ENCODE measurements around the gene APEX1.

DNA sequence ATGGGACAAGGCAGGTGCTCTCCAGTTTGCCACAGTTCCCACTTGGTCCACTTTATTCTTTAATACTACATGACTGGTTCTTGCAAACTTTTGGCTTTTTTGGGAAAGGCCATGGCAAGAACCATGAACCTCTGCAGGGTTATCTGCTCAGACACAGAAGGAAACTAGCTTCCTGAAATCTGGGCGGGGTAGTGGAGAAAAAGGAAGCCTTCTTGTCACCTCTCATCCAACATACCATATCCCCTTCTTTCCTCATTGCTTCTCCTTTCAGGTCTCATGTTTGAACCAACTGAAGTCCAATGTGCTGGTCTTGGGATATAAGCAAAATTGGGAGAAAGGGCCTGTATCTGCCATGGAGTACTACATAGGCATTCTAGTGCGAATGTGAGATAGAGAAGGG is 13.6 kb upstream of the APEX1 start:
- TF ChIP-seq, protein P1, sequence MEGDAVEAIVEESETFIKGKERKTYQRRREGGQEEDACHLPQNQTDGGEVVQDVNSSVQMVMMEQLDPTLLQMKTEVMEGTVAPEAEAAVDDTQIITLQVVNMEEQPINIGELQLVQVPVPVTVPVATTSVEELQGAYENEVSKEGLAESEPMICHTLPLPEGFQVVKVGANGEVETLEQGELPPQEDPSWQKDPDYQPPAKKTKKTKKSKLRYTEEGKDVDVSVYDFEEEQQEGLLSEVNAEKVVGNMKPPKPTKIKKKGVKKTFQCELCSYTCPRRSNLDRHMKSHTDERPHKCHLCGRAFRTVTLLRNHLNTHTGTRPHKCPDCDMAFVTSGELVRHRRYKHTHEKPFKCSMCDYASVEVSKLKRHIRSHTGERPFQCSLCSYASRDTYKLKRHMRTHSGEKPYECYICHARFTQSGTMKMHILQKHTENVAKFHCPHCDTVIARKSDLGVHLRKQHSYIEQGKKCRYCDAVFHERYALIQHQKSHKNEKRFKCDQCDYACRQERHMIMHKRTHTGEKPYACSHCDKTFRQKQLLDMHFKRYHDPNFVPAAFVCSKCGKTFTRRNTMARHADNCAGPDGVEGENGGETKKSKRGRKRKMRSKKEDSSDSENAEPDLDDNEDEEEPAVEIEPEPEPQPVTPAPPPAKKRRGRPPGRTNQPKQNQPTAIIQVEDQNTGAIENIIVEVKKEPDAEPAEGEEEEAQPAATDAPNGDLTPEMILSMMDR (IDR thresholded peaks at IDR 0.05) = no peak
- no peak for TF ChIP-seq POLR2A (IDR thresholded peaks at IDR 0.05)
